Middle frontal gyrus (tissue), 1 donor: ENCODE measurements around the gene BMP6.
"Not testable (repeated sequence)": the region's sequence is repeated elsewhere in the genome, so short reads cannot be mapped to it uniquely, and the experiment has no call there.

Source experiments
- DNase-seq: peaks from one replicate; pipeline ENCODE4 v3.0.0-alpha.2; 2015; ENCODE audit warnings: low spot score; ENCODE audit errors: extremely low spot score

BMP6 gene

GRCh38 chr6:7787137-7787608, 61.3 kb downstream of the BMP6 start:
- DNase-seq = peak; percentile 59

- DNase-seq = no peak
Observed at GRCh38 chr6:7787731-7788130, 61.8 kb downstream of the BMP6 start.

- DNase-seq = no peak
Observed at GRCh38 chr6:7794509-7794908, 68.6 kb downstream of the BMP6 start.

GRCh38 chr6:7797386-7797785, 71.5 kb downstream of the BMP6 start:
- no peak for DNase-seq

- no peak for DNase-seq
Observed at GRCh38 chr6:7798751-7799150, 72.9 kb downstream of the BMP6 start.

- no peak for DNase-seq
Observed at GRCh38 chr6:7802662-7803061, 76.8 kb downstream of the BMP6 start.

GRCh38 chr6:7803214-7803613, 77.3 kb downstream of the BMP6 start:
- DNase-seq = no peak

- DNase-seq = no peak
Observed at GRCh38 chr6:7805078-7805849, 79.4 kb downstream of the BMP6 start.

GRCh38 chr6:7805850-7806214, 79.9 kb downstream of the BMP6 start:
- no peak for DNase-seq

- DNase-seq = no peak
Observed at GRCh38 chr6:7806711-7807110, 80.8 kb downstream of the BMP6 start.

- no peak for DNase-seq
Observed at GRCh38 chr6:7809346-7809745, 83.4 kb downstream of the BMP6 start.

- DNase-seq = no peak
Observed at GRCh38 chr6:7811441-7811840, 85.5 kb downstream of the BMP6 start.

GRCh38 chr6:7812623-7813022, 86.7 kb downstream of the BMP6 start:
- no peak for DNase-seq

GRCh38 chr6:7813193-7813592, 87.3 kb downstream of the BMP6 start:
- DNase-seq = no peak

- DNase-seq = no peak
Observed at GRCh38 chr6:7813704-7814103, 87.8 kb downstream of the BMP6 start.

GRCh38 chr6:7815716-7816115, 89.8 kb downstream of the BMP6 start:
- DNase-seq = no peak

GRCh38 chr6:7817184-7817583, 91.3 kb downstream of the BMP6 start:
- DNase-seq = not testable (repeated sequence)

- no peak for DNase-seq
Observed at GRCh38 chr6:7818257-7819214, 92.6 kb downstream of the BMP6 start.

- DNase-seq = no peak
Observed at GRCh38 chr6:7819431-7820015, 93.6 kb downstream of the BMP6 start.

GRCh38 chr6:7820288-7820835, 94.5 kb downstream of the BMP6 start:
- DNase-seq = no peak

- DNase-seq = no peak
Observed at GRCh38 chr6:7821426-7821825, 95.5 kb downstream of the BMP6 start.

GRCh38 chr6:7823552-7823951, 97.7 kb downstream of the BMP6 start:
- no peak for DNase-seq
